Measurements from ENCODE around the gene CHRNA1.

CHRNA1 gene

GRCh38 chr2:174753038-174753633, 11.1 kb downstream of the CHRNA1 start:
- peak; percentile 38 for DNase-seq (ENCODE audit: low read depth)
- TF ChIP-seq CTCF (IDR thresholded peaks at IDR 0.05; ENCODE audit: low read depth, low read length, missing control alignments) = no peak
- H3K4me3 ChIP-seq (ENCODE audit: low read depth, low read length) = no peak overlapping the region

GRCh38 chr2:174752403-174753037, 11.8 kb downstream of the CHRNA1 start:
- H3K4me3 ChIP-seq (ENCODE audit: low read depth, low read length) = no peak overlapping the region
- TF ChIP-seq CTCF (IDR thresholded peaks at IDR 0.05; ENCODE audit: low read depth, low read length, missing control alignments) = no peak
- DNase-seq (ENCODE audit: low read depth) = peak; percentile 48

- TF ChIP-seq CTCF (IDR thresholded peaks at IDR 0.05; ENCODE audit: low read depth, low read length, missing control alignments) = peak; percentile 16
- no peak overlapping the region for H3K4me3 ChIP-seq (ENCODE audit: low read depth, low read length)
- peak; percentile 30 for DNase-seq (ENCODE audit: low read depth)
Observed at GRCh38 chr2:174750923-174751441, 13.3 kb downstream of the CHRNA1 start.

GRCh38 chr2:174749793-174750192, 14.5 kb downstream of the CHRNA1 start:
- no peak for TF ChIP-seq CTCF (IDR thresholded peaks at IDR 0.05; ENCODE audit: low read depth, low read length, missing control alignments)
- DNase-seq (ENCODE audit: low read depth) = no peak
- H3K4me3 ChIP-seq (ENCODE audit: low read depth, low read length) = no peak overlapping the region

- TF ChIP-seq CTCF (IDR thresholded peaks at IDR 0.05; ENCODE audit: low read depth, low read length, missing control alignments) = peak; percentile 77
- no peak for DNase-seq (ENCODE audit: low read depth)
- no peak overlapping the region for H3K4me3 ChIP-seq (ENCODE audit: low read depth, low read length)
Observed at GRCh38 chr2:174748948-174749347, 15.3 kb downstream of the CHRNA1 start.

GRCh38 chr2:174745142-174745541, 19.1 kb downstream of the CHRNA1 start:
- no peak for TF ChIP-seq CTCF (IDR thresholded peaks at IDR 0.05; ENCODE audit: low read depth, low read length, missing control alignments)
- H3K4me3 ChIP-seq (ENCODE audit: low read depth, low read length) = no peak overlapping the region
- no peak for DNase-seq (ENCODE audit: low read depth)

- H3K4me3 ChIP-seq (ENCODE audit: low read depth, low read length) = no peak overlapping the region
- DNase-seq (ENCODE audit: low read depth) = no peak
- no peak for TF ChIP-seq CTCF (IDR thresholded peaks at IDR 0.05; ENCODE audit: low read depth, low read length, missing control alignments)
Observed at GRCh38 chr2:174744111-174744510, 20.2 kb downstream of the CHRNA1 start.
